ENCODE data around the gene ARHGAP35.

Gene ARHGAP35

GRCh38 chr19:46892252-46893179, 31.7 kb downstream of the ARHGAP35 start:
- no peak for DNase-seq

DNA sequence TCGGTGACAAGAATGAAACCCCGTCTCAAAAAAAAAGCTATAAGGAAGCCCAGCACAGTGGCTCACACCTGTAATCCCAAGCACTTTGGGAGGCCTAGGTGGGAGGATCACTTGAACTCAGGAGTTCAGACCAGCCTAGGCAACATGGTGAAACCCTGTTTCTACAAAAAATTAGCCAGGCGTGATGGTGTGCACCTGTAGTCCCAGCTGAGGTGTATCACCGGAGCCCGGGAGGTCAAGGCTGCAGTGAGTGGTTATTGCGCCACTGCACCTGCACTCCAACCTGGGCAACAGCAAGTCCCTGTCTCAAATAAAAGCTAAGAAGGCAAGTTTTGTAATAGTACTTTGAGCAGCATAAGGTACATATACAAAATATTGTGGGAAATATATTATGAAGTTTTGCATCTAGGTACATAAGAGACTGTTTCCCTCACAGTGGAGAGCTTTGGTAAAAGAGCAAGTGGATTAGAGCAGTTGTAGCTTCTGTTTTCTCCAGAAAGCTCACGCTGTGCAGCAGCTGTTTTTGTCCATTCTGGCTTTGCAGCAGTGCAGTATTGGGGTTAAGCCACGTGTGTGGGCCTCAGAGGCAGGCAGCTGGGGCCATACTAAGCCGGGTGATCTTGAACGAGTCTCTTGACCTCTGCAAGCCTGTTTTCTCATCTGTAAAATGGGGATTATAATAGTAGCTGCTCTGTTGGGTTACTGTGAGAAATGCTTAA, 35.4 kb downstream of the ARHGAP35 start:
- in situ Hi-C loops (cut with MboI; ENCODE audit: low pct_unique_long_range_greater_than_20kb, low sequenced_read_pairs) = no loop called here

More at GRCh38 chr19:46892252-46893179, 31.7 kb downstream of the ARHGAP35 start:
- in situ Hi-C loops (cut with MboI; ENCODE audit: low pct_unique_long_range_greater_than_20kb, low sequenced_read_pairs) = no loop called here

GRCh38 chr19:46898731-46899130, 37.9 kb downstream of the ARHGAP35 start:
- DNase-seq = no peak
- in situ Hi-C loops (cut with MboI; ENCODE audit: low pct_unique_long_range_greater_than_20kb, low sequenced_read_pairs) = no loop called here

More for the DNA sequence above, 35.4 kb downstream of the ARHGAP35 start:
- DNase-seq = no peak

DNA sequence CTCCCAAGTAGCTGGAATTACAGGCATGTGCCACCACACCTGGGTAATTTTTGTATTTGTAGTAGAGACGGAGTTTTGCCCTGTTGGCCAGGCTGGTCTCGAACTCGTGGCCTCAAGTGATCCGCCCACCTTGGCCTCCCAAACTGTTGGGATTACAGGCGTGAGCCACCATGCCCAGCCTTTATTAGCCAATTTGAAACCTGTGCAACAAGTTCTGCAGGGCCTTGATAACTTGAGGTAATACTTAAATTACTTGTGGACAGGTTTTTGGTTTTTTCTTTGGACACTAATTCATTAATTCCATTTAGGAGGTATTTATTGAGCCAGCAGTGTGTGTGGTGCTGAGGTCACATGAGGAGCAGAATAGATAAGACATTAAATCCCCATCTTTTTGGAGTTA, 39.5 kb downstream of the ARHGAP35 start:
- in situ Hi-C loops (cut with MboI; ENCODE audit: low pct_unique_long_range_greater_than_20kb, low sequenced_read_pairs) = no loop called here
- DNase-seq = no peak

DNA sequence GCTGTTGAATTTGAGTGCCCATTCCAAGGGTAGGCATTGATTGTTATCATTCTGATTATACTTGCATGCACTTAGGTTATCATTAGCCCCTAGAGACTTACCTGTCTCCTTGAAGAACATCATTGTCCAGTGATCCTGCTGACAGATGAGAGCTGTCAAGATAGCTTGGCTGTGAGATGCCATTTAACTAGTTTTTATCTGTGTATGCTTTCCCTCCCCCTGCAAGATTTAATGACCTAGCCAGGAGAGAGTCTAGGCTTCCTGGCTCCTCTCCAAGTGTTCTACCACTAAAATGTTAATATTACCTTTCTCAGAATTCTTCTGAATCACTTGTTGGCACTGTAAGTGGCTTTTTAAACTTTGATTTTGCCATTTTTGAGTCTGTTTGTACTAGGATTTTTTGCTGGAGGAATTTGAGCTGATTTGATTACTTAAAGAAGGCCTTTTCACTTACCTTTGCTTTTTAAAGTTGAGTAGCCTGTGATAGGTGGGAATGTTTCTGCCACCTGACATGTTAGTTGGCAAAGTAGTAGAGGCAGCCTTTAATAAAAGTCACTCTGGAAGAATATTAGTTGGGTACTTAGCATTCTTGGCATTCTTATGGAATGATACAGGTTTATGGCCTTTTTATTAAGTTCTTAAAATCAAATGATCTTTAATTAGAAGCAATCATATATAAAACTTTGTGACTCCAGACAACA, 41.1 kb downstream of the ARHGAP35 start:
- DNase-seq = no peak

GRCh38 chr19:46902402-46902766, 41.6 kb downstream of the ARHGAP35 start:
- in situ Hi-C loops (cut with MboI; ENCODE audit: low pct_unique_long_range_greater_than_20kb, low sequenced_read_pairs) = no loop called here
- no peak for DNase-seq

More for the DNA sequence above, 41.1 kb downstream of the ARHGAP35 start:
- in situ Hi-C loops (cut with MboI; ENCODE audit: low pct_unique_long_range_greater_than_20kb, low sequenced_read_pairs) = no loop called here

- in situ Hi-C loops (cut with MboI; ENCODE audit: low pct_unique_long_range_greater_than_20kb, low sequenced_read_pairs) = no loop called here
- DNase-seq = no peak
Measured at GRCh38 chr19:46903458-46903857, 42.7 kb downstream of the ARHGAP35 start.

DNA sequence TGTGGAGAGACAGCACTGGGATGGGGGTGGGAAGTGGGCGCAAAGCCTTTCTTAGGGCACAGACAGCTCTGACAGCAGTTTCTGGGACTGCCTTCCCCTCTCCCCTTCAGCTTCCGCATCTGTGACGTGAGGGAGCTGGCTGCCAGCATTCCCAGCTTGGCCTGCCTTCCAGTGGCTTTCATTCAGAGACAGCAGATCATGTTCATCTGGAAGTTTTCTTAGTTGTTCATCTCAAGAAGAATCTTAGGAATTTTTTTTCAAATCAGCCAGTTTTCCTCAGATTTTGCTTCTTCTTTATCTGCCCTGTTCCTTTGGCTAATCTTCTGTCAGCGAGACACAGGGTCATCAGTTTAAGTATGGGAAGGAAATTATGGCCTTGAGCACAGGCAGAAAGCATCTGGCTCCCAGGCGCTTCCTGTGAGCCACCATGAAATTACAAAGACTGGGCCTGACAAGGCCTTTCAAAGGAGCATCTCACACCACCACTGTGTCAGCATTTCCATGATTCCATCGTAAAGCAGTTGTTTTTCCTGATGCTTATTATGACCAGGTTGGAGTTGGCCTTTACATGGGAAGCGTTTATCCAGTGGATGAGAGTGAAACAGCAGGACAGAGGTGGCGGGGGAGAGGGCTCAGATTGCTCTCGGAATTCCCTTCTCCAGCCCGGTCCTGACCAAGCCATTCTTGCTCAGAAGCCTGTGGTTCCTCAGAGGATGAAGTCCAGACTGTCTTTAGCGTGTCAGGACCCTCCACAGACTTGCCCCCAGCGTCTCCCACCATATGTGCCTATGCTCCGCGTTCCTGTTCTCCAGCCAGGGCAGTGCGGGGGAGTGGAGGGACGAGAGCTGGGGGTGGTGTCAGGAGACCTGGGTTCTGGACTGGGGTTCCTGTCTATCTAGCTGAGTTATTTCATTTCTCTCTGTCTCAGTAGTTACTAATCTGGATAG, 43.6 kb downstream of the ARHGAP35 start:
- DNase-seq = no peak
- in situ Hi-C loops (cut with MboI; ENCODE audit: low pct_unique_long_range_greater_than_20kb, low sequenced_read_pairs) = no loop called here

DNA sequence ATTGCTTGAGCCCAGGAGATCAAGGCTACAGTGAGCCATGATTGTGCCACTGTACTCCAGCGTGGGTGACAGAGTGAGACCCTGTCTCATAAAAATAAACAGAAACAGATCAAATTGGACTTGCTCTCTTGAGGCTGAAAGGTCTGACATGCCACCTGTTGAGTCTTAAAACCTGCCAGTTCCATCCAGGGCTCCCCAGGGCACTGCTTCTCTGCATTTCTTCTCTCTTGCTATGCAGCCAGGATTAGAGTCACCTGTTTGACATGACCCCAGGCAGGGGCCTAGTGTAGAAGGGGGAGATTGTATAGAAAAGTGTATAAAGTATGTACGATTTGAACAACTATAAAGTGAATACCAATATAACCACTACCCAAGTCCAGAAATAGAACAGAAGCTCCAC, 45.4 kb downstream of the ARHGAP35 start:
- no peak for DNase-seq
- in situ Hi-C loops (cut with MboI; ENCODE audit: low pct_unique_long_range_greater_than_20kb, low sequenced_read_pairs) = no loop called here

DNA sequence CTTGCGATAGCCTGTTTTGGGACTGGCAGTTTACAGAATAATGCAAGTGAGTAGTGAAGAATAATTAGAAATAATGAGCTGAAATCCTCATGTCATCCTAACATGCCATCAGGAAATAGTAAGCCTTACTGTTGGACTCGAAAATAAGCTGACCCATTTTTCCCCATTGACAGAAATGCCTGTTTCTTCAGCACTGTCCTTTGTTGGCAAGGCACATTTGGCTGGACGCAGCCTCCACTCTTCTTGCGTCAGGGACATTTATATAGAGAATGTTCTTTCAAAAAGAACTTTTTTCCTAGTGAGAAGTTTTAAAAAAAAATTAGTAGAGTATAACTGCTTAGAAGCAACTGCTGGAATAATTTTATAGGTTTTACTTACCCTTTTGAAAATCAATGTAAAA, 47.1 kb downstream of the ARHGAP35 start:
- no peak for DNase-seq
- in situ Hi-C loops (cut with MboI; ENCODE audit: low pct_unique_long_range_greater_than_20kb, low sequenced_read_pairs) = no loop called here

DNA sequence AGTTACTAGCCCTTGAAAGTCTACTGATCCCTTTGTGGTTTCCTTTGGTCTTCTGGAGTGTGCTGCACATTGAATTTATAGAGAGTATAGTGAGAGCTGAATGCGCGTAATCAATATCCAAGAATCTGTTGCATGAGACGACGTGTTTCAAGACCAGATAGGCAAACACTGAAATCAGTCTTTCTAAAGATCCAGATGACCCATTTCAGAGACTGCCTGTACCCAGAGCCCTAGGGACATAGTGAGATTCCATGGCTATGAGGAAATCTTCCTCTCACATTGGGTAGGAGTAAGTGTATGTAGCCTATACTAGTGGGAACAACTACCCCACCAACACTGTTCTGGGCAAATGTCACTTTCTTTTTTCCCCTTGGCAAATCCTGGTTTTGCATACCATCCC, 48.6 kb downstream of the ARHGAP35 start:
- no peak for DNase-seq
- in situ Hi-C loops (cut with MboI; ENCODE audit: low pct_unique_long_range_greater_than_20kb, low sequenced_read_pairs) = no loop called here

Measured in KBM-7 (cell line).